GM12878 (cell line): ENCODE results near the gene BBC3. TPM values are rescaled to one million over a fixed set of nuclear protein-coding genes. Genes with fewer than 3 reads are reported as not detected.

Experiments used
- ATAC-seq: fragments of 200-7000 bp; cut with Tn5 transposase; 3 replicates; pipeline ENCODE4 v1.9.1; 2020; ENCODE audit warnings: mild to moderate bottlenecking, moderate library complexity
- Bru-seq: library from RNA; stranded (reverse); fragments of 400-500 nt; gene quantifications from one replicate; lab custom pipeline; 2021; lab: Mats Ljungman, UMichigan
- BruChase-seq, 2 experiments: library from RNA; stranded (reverse); fragments of 400-500 nt; gene quantifications; one replicate each; lab custom pipeline; 2021; lab: Mats Ljungman, UMichigan
- BruUV-seq: library from RNA; stranded (reverse); fragments of 400-500 nt; replicated peaks from 2 replicates; lab custom pipeline; 2021; lab: Mats Ljungman, UMichigan
- CTCF ChIA-PET: fragments of 300-600 bp; sonication (Branson Sonifier 250); formaldehyde crosslinking; extraction: SDS; loops from one replicate; lab custom pipeline; 2021; ENCODE audit warnings: inconsistent platforms; lab: Yijun Ruan, JAX
- POLR2A ChIA-PET: fragments of 350-600 bp; formaldehyde crosslinking; extraction: SDS; loops from one replicate; lab custom pipeline; 2021; ENCODE audit warnings: inconsistent platforms; lab: Charles Lee
- RAD21 ChIA-PET: fragments of 300-600 bp; sonication (Branson Sonifier 250); formaldehyde crosslinking; loops from one replicate; lab custom pipeline; 2023; ENCODE audit warnings: antibody characterized with exemption; ENCODE audit not compliant: unreplicated experiment; lab: Charles Lee
- SMC1A ChIA-PET: fragments of 300-600 bp; sonication (Branson Sonifier 250); formaldehyde crosslinking; loops from one replicate; lab custom pipeline; 2023; ENCODE audit not compliant: unreplicated experiment, uncharacterized antibody; lab: Charles Lee
- DNase-seq: peaks from one replicate; pipeline ENCODE4 v3.0.0-alpha.2; 2011; ENCODE audit warnings: low read depth, low spot score
- FAIRE-seq: peaks from 3 replicates; lab custom pipeline; 2011; peaks lifted over from hg19 to GRCh38; lab: Jason Lieb, UNC
- H2AFZ ChIP-seq: 2 replicates; pipeline ENCODE4 v1.6.0; 2011; ENCODE audit warnings: low read depth, low read length, control low read depth; ENCODE audit not compliant: control insufficient read depth
- H3K27ac ChIP-seq: 2 replicates; pipeline ENCODE4 v1.5.1; 2011; ENCODE audit warnings: control low read depth; ENCODE audit not compliant: control insufficient read depth, insufficient read depth
- H3K27me3 ChIP-seq, 2 experiments: replicated peaks in 1 of 2; 2 replicates each; pipeline versions ENCODE4 v1.6.0 to v1.6.1; 2011; ENCODE audit warnings: low read length in 1 of 2; ENCODE audit not compliant: control insufficient read depth in 2 of 2, insufficient read depth in 2 of 2
- H3K36me3 ChIP-seq, 2 experiments: 2 replicates each; pipeline ENCODE4 v1.5.1; 2011; ENCODE audit warnings: low read length in 1 of 2; ENCODE audit not compliant: control insufficient read depth in 2 of 2, insufficient read depth in 2 of 2
- H3K4me1 ChIP-seq: 2 replicates; pipeline ENCODE4 v1.6.1; 2011; ENCODE audit warnings: mild to moderate bottlenecking, low read length, moderate library complexity, mixed read lengths; ENCODE audit not compliant: control insufficient read depth, insufficient read depth
- H3K4me2 ChIP-seq: 2 replicates; pipeline ENCODE4 v1.6.0; 2011; ENCODE audit warnings: control low read depth; ENCODE audit not compliant: control insufficient read depth, insufficient read depth
- H3K4me3 ChIP-seq: fragments of 200-600 bp; sonication (generic); 2 replicates; pipeline ENCODE4 v1.5.1; 2016
- H3K79me2 ChIP-seq: 2 replicates; pipeline ENCODE4 v1.6.0; 2011; ENCODE audit warnings: low read length; ENCODE audit not compliant: control insufficient read depth, insufficient read depth
- H3K9ac ChIP-seq: 2 replicates; pipeline ENCODE4 v1.8.0; 2011; ENCODE audit warnings: low read length, control low read depth, mixed read lengths; ENCODE audit not compliant: control insufficient read depth, insufficient read depth
- H3K9me3 ChIP-seq: replicated peaks from 3 replicates; pipeline ENCODE4 v1.5.1; 2011; ENCODE audit warnings: mild to moderate bottlenecking, low read length; ENCODE audit not compliant: control insufficient read depth, insufficient read depth
- H4K20me1 ChIP-seq: 2 replicates; pipeline ENCODE4 v1.6.0; 2011; ENCODE audit not compliant: control insufficient read depth, insufficient read depth
- BACH1 ChIP-seq: fragments of 450-650 bp; IDR thresholded peaks from 2 replicates; pipeline ENCODE4 v1.6.1; 2017; ENCODE audit warnings: mild to moderate bottlenecking, borderline replicate concordance
- DPF2 ChIP-seq: fragments of 450-650 bp; IDR thresholded peaks from 2 replicates; pipeline ENCODE4 v1.6.1; 2017; ENCODE audit warnings: mild to moderate bottlenecking
- EGR1 ChIP-seq, 2 experiments: IDR thresholded peaks; 1 replicate in 1 of 2; 2 replicates in 1 of 2; pipeline ENCODE4 v1.6.1; 2011 to 2012; ENCODE audit warnings: low read depth in 2 of 2, low read length in 2 of 2, borderline replicate concordance in 1 of 2, mild to moderate bottlenecking in 1 of 2, moderate library complexity in 1 of 2
- POLR2A ChIP-seq: IDR thresholded peaks from 2 replicates; pipeline ENCODE4 v1.6.1; 2011; ENCODE audit warnings: low read depth, mild to moderate bottlenecking, low read length
- POLR2AphosphoS2 ChIP-seq: IDR thresholded peaks from 2 replicates; pipeline ENCODE4 v1.6.1; 2011; ENCODE audit warnings: low read depth, mild to moderate bottlenecking, low read length, improper control_type of control experiment, moderate library complexity
- ZNF384 ChIP-seq: IDR thresholded peaks from 2 replicates; pipeline ENCODE4 v1.6.1; 2012; ENCODE audit warnings: low read depth, mild to moderate bottlenecking, low read length, improper control_type of control experiment, borderline replicate concordance
- WGBS: methylation state at CpG from one replicate; pipeline ENCODE4 v1.1.6; 2016; ENCODE audit warnings: low lambda C conversion rate; ENCODE audit not compliant: insufficient replicate concordance, insufficient coverage; ENCODE audit errors: missing lambda C conversion rate; 5-methylcytosine and 5-hydroxymethylcytosine counted together
- in situ Hi-C: fragments of 300-500 bp; cut with MboI; formaldehyde crosslinking; loops from 9 replicates; pipeline ENCODE4 v1.14.3; 2018; ENCODE audit warnings: mixed read lengths
- intact Hi-C: fragments of 100-400 bp; cut with micrococcal nuclease; formaldehyde crosslinking; loops from one replicate; pipeline ENCODE4 v1.14.2; 2022; ENCODE audit not compliant: unreplicated experiment
- long read RNA-seq, 2 experiments: library from polyadenylated mRNA; unstranded; transcript quantifications; one replicate each; pipeline ENCODE4 v2.0.0, GENCODE V29; 2019 to 2020
- polyA minus RNA-seq, 3 experiments: library from RNA; depleted of rRNA, polyadenylated mRNA; stranded (reverse); fragments of >200 nt; gene quantifications; 2 replicates each; pipeline ENCODE4 v1.2.3, GENCODE V29; 2011
- polyA plus RNA-seq, 11 experiments: library from polyadenylated mRNA; depleted of rRNA in 4 of 11; unstranded in 6 of 11; stranded (reverse) in 5 of 11; fragments of >200 nt; fragmentation: Nextera tagmentation in 4 of 11; fragmentation: Illumina TruSeq in 1 of 11; extraction: Ambion mirVana in 4 of 11; extraction: Trizol in 1 of 11; gene quantifications; 1 replicate in 1 of 11; 2 replicates in 10 of 11; pipeline versions ENCODE4 v1.2.1 to v1.2.3, GENCODE V29; 2011 to 2016; ENCODE audit warnings: inconsistent platforms in 2 of 11, missing spikeins in 2 of 11, low read depth in 1 of 11
- total RNA-seq, 4 experiments: library from RNA; depleted of rRNA in 3 of 4; stranded (reverse); fragments of >200 nt in 3 of 4; fragmentation: Illumina TruSeq in 1 of 4; extraction: Trizol in 1 of 4; gene quantifications; 2 replicates each; pipeline versions ENCODE4 v1.2.1 to v1.2.3, GENCODE V29; 2013 to 2021

The BBC3 gene, protein sequence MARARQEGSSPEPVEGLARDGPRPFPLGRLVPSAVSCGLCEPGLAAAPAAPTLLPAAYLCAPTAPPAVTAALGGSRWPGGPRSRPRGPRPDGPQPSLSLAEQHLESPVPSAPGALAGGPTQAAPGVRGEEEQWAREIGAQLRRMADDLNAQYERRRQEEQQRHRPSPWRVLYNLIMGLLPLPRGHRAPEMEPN
- total RNA-seq (2013; cell fraction: nucleolus; rRNA removed): 12.0 and 13.5 TPM in 2 replicates
- total RNA-seq (2014; rRNA removed) (14.0 and 15.2 TPM in 2 replicates), total RNA-seq (2014; rRNA removed; fragmentation: Illumina TruSeq; extraction: Trizol) (6.2 and 6.5 TPM in 2 replicates), total RNA-seq (2021) (17.9 and 18.1 TPM in 2 replicates), polyA plus RNA-seq (2011; rRNA removed) (5.2 and 7.6 TPM in 2 replicates), polyA plus RNA-seq (2014; fragmentation: Illumina TruSeq; extraction: Trizol) (0.24 and 2.2 TPM in 2 replicates), polyA plus RNA-seq (2014; fragmentation: Nextera tagmentation; extraction: Ambion mirVana) (under 1 TPM; 0.10 to 0.27 TPM), polyA plus RNA-seq (2014; rRNA removed) (17.2 and 21.2 TPM in 2 replicates), polyA plus RNA-seq (2016; fragmentation: Nextera tagmentation; extraction: Ambion mirVana) (1 to 10 TPM; 7.5 to 7.8 TPM), polyA minus RNA-seq (2011; rRNA and poly(A)+ RNA removed) (4.2 and 8.8 TPM in 2 replicates), Bru-seq, nascent RNA (percentile 81 among the genes with signal in this experiment), BruChase-seq, experiment 1, labeled RNA remaining after a 6-hour chase (percentile 62 among the genes with signal in this experiment), BruChase-seq, experiment 2, labeled RNA remaining after a 2-hour chase (percentile 73 among the genes with signal in this experiment)
- polyA plus RNA-seq (2011; ENCODE audit: low read depth): 2.0 TPM
- polyA plus RNA-seq (2011; cell fraction: cytosol; rRNA removed): 11.6 and 16.6 TPM in 2 replicates
- polyA plus RNA-seq (2011; cell fraction: nucleus; rRNA removed): 17.5 and 18.4 TPM in 2 replicates
- 13.0 and 15.8 TPM in 2 replicates for polyA plus RNA-seq (2012)
- 7.2 and 9.5 TPM in 2 replicates for polyA minus RNA-seq (2011; cell fraction: cytosol; rRNA and poly(A)+ RNA removed)
- 5.4 and 8.3 TPM in 2 replicates for polyA minus RNA-seq (2011; cell fraction: nucleus; rRNA and poly(A)+ RNA removed)
- long read RNA-seq, experiment 1, partial matches to known transcripts: 0 of 2 reads
- long read RNA-seq, experiment 1, other reads (novel, unspliced or antisense): 1 of 2 reads
- long read RNA-seq, experiment 2: 0 reads

DNA sequence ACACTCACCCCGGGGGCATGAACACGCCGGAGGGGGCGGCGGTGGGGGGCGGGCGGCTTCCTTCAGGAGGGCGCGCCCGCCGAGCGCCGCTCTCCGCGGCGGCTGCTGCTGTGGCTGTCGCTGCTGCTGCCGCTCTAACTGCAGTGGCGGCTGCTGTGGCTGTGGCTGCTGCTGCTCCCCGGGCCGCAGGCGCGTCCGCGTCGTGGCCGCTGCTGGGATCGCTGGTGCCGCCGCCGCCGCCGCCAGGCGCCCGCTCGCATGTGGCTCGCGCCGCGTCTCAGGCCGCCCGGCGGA is at the start of gene BBC3:
BBC3 (minus strand) TSS at position 279 of the 294 bp plus-strand sequence. CDS start 2,768 bp downstream, outside the sequence.
- FAIRE-seq: no peak
- intact Hi-C loops: loop anchor here (1.0 kb wide), 1 partner anchor 10 kb away; no protein-coding TSS in a partner anchor
- POLR2A ChIA-PET: no interaction called here
- no TSS peak for BruUV-seq
- peaks cover 44% of the 10 kb centered on the region for H3K4me1 ChIP-seq
- peak; percentile 12; the same call in 1 of the 2 replicates for TF ChIP-seq POLR2A
- TF ChIP-seq ZNF384: no peak
- peak; percentile 45; the same call in 1 of the 2 replicates for TF ChIP-seq BACH1
- TF ChIP-seq DPF2: 0 out of 2 replicates have a peak, but pooled peaks have one; percentile 21
- peak; percentile 80; the same call in 1 of the 2 replicates for TF ChIP-seq POLR2AphosphoS2
- no peak for TF ChIP-seq EGR1 (IDR thresholded peaks at IDR 0.05; ENCODE audit: borderline replicate concordance in 1 of 2, low read depth in 2 of 2, low read length in 2 of 2)
- SMC1A ChIA-PET: no interaction called here
- in situ Hi-C loops: no loop called here
- no peaks in the 10 kb centered on the region for H4K20me1 ChIP-seq
- DNase-seq: no peak
- no peak for ATAC-seq
- no peaks in the 10 kb centered on the region for H3K36me3 ChIP-seq
- peak within 1 kb of the TSS; percentile 91 for H3K4me3 ChIP-seq
- peak within 1 kb of the TSS; percentile 88 for H3K27ac ChIP-seq
- no peaks in the 10 kb centered on the region for H3K27me3 ChIP-seq
- RAD21 ChIA-PET: no interaction called here
- H3K9ac ChIP-seq: peak within 1 kb of the TSS; percentile 68
- CTCF ChIA-PET: no interaction called here
- H3K4me2 ChIP-seq: peak within 1 kb of the TSS; percentile 94
- peaks cover 27% of the 10 kb centered on the region for H3K79me2 ChIP-seq
- under 1% methylated on average over 37 of the region's 43 CpGs for WGBS
- H3K9me3 ChIP-seq: no peaks in the 10 kb centered on the region; the same call in 2 of the 3 replicates
- H2AFZ ChIP-seq: peak within 1 kb of the TSS; percentile 88
